ENCODE data around the gene EPHB1.

GRCh38 chr3:134794323-134794722, 737 bp upstream of the EPHB1 start:
- TF ChIP-seq CTCF (conservative IDR thresholded peaks at IDR 0.05; ENCODE audit: low read depth, low read length), result no peak
- TF ChIP-seq EZH2 (IDR thresholded peaks at IDR 0.05; ENCODE audit: borderline replicate concordance, low read depth, low read length, poor library complexity, severe bottlenecking), result no peak

All from A673 (cell line).